GM18517 (cell line): Measurements from ENCODE around the gene SACM1L.
"Not testable (repeated sequence)": the region's sequence is repeated elsewhere in the genome, so short reads cannot be mapped to it uniquely, and the experiment has no call there.

Source experiments
- ATAC-seq: cut with Tn5 transposase; IDR thresholded peaks from one replicate; pipeline ENCODE4 v1.9.1; 2021; ENCODE audit warnings: mild to moderate bottlenecking, moderate library complexity; ENCODE audit not compliant: unreplicated experiment

The SACM1L gene

DNA sequence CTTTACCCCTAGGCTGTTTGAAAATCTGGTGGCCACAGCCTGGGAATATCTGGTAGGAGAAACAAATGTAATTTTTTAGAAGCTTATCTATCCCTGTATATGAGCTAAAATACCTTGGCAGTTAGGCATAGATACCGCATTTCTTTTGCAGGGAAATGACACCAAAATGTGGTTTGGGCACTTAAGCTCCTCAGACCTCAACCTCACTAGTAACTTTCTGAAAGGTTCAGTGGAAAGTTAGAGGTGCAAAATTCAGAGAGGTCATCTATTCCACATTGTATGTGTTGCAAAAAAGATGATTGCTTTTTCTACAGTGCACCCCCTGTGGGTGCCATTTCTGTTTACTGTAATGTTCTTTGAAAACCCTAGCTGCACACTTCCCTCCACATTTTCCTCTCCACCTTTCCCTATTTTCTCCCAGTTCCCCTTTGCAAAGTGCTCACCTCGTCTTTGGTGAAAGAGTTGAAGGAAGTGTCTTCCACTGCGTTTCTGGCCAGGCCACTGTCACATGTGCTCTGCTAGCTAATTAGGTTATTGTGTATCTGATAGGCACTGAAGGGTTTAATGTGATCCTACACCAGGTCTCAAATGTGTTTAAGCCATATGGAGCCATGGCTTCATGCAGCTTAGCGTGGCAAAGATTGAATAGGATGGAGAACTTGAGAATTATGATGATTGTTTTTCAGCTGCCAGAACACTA lies 1.3 kb downstream of the SACM1L start:
- ATAC-seq = no peak

DNA sequence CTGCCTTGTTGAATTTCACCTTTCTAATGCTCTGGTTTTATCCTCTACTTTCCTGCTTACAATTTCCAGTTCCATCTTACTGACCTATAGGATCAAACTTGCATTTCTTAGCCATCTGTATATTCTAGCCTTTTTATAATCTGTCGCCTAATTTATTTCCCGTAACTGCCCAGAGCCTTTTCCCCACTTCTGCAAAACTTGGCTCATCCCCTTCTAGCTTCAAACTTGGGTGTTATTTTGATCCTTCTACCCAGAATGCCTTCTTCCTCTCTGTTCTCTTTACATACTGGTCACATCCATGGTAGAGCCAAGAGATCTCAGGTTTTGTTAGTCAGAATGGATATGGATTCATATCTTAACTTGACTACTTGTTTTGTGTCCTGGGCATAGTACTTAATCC lies 2.6 kb downstream of the SACM1L start:
- no peak for ATAC-seq

DNA sequence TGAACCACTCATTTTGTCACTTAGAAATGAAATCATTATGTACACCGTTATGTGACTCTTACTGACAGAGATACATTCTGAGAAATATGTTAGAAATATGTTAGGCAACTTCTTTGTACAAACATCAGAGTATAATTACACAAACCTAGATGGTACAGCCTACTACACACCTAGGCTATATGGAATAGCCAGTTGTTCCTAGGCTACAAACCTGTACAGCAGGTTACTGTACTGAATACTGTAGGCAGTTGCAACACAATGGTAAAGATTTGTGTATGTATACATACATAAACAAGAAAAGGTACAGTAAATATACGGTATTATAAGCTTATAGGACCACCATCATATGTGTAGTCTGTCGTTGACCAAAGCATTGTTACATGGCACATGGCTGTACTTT lies 3.7 kb downstream of the SACM1L start:
- ATAC-seq = no peak

DNA sequence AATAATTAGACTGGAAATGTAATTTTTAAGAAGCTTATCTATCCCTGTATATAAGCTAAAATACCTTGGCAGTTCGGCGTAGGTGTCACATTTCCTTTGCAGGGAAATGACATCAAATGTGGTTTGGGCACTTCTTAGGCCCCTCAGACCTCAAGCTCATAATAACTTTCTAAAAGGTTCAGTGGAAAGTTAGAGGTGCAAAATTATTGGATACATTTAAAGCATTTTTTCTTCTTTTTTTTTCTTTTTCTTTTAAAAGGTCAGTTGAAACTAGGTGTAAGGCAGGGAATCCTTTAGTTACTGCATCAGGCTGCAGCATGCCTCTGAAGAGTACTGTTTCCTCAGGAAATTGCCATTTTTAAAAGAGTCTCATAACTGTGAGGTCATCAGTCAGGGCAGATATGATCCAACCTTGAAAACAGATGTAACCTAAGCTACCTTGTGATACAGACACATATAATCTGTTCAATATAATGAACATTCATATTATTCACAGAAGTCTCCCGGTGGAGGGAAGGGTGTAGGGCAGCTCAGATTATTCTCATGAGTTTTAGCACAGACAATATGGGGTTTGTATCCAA lies 4.8 kb downstream of the SACM1L start:
- ATAC-seq = no peak

DNA sequence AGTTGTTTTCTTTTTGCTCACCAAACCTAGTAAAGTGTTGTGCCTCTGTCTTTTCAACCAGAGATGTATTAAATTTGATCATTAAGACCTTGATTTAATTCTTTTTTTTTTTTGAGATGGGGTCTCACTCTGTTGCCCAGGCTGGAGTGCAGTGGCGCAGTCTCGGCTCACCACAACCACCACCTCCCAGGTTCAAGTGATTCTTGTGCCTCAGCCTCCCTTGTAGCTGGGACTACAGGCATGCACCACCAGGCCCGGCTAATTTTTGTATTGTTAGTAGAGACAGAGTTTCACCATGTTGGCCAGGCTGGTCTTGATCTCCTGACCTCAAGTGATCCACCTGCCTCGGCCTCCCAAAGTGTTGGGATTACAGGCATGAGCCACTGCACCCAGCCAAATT lies 6.0 kb downstream of the SACM1L start:
- not testable (repeated sequence) for ATAC-seq

DNA sequence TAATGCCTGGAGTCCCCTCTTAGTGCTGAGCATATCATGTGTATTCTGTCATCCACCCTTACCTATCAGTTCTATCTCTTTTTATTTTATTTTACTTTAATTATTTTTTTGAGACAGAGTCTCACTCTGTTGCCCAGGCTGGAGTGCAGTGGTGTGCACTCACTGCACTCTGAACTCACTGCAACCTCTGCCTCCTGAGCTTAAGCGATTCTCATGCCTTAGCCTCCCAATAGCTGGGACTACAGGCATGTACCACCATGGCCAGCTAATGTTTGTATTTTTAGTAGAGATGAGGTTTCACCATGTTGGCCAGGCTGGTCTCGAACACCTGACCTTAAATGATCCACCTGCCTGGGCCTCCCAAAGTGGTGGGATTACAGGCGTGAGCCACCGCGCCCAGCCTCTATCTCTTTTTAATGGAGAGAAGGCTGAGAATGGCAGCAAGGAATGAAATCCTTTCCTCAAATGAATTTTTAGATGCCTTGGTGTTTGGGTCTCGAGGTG lies 11.4 kb downstream of the SACM1L start:
- ATAC-seq = no peak

DNA sequence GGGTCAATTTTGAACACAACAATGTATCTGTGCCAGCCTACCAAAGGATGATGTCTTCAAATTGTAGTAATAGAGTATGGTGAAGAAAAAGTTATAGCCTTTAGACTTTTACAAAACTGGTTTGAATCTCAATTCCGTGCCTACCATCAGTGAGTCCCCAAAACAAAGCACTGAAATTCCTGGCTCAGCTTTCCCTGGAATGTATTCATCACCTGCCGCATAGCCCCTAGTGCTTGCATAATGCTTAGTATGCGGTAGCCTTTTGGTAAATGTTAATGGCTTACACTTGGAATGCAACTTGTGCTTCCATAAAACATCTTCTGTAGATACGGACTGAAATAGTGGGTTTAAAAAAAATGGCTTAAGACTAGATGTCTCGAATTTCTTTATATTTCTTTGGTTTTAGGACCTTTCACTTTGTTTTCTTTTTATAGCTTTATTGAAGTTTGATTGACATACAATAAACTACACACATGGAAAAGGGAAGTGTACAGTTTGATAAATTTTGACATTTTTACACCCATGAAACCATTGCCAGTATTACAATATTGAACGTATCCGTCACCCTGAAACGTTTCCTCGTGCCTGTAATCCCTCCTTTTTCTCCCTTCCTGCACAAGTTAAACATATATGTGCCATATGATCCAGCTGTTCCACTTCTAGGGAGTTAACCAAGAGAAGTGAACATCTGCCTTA lies 12.1 kb downstream of the SACM1L start:
- ATAC-seq = no peak

DNA sequence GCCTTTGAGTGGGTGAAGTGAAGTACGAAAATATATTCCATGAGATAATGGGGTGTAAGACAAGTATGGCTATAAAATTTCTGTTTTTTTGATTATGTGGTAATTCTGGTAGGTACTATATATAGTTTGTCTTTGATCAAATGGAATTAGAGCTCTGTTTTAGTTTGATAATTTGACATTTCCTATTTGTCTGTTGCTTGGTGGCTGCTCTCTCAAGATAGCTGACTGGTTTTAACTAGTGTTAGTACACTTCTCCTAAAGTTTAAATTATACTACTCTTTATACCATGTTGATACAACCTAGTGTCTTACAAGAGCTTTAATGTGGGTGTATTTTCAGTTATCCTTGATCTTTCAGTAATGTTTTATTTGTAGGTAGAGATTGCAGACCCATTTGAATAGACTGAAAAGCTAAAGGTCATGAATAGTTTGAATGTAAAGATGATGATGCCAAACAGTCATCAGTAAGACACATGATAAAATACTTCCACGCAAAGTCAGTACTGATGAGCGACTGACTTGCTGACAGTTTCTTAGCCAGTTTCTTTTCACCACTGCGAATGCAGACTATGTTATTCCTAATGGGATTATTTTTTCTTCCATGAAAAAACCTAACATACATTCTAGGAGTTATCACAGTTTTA lies 15.2 kb downstream of the SACM1L start:
- ATAC-seq = no peak

DNA sequence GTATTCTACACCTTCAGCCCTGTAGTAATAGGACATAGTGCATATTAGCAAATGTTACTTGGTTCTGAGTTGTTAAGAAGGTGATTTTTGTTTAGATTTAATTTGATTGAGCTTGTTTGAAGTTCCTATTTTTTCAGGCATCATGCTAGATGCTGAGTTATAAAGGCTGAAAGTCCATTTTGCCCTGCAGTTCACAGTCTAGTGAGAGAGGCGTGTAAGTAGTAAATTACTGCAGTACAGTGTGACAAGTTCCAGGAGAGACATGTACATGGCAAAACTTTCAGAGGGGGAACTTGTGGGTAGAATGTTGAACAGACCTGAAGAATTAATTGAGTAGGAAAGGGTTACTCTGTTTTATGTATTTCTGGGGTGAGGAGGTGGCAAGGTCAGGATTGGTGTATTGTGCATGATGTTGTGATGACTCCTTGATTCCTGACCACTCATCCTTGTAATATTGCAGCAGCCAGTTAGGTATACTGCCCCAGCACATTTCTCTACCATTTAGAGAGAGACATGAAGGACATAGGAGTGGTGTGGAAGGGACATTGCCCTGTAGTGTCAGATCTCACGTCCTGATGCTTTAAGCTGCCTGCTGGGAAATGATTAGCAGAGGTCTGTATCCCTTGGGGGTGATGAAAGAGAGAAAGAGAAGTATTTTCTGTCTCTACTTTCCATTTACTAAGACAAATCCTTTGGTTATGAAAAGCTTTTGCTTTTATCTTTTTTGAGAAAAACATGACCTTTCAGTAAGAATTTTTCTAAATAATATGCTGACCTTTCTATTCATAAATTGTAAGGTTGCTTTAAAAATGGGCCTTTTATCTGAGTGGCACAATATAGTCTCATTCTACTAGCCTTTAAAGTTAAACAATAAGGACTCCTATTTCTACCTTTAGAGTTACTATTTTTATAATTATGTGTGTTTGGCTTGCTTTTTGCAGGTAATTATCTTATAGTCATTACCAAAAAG lies 16.9 kb downstream of the SACM1L start:
- ATAC-seq = no peak

DNA sequence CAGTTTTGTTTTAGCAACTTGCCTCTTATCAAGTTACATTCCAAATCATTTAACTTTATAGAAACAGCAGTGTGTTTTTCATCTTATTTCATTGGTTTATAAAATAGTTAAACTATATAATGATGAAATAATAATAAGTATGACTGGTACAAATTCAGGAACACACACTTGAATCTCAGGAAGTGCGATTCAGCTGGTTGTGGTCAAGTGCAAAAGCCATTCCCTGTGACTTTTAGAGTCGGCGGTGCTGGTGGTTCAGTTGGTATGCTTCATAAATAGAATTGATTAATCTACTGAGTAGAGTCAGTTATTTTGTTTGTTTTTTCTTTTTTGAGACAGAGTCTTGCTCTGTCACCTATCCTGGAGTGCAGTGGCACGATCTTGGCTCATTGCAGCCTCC lies 22.7 kb downstream of the SACM1L start:
- ATAC-seq = no peak

DNA sequence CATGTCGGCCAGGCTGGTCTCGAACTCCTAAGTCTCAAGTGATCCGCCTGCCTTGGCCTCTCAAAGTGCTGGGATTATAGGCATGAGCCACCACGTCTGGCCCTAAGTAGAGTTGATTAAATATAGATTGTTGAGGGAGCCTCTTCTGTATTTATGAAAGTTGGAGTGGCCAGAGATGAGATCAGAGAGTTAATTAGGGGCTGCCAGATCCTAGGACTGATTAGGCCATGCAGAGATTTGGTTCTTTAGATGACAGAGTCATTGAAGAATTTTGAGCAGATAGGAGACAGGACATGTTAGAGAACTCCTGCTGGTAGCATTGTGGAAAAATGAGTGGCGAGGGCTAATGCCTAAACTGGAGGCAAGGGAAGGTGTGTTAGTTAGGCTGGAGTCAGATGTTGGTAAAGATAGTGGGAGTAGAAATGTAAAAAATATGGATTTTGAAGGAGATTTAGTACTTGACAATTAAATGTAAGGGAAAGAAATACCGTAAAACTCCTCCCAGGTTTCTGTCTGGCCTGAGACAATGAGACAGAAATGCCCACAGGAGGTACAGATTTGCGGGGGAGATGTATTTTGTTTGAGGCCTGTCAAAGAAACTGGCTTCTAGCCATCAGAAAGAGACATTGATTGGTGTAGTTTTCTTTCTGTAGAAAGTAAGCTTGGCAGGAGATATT lies 23.4 kb downstream of the SACM1L start:
- ATAC-seq = no peak

DNA sequence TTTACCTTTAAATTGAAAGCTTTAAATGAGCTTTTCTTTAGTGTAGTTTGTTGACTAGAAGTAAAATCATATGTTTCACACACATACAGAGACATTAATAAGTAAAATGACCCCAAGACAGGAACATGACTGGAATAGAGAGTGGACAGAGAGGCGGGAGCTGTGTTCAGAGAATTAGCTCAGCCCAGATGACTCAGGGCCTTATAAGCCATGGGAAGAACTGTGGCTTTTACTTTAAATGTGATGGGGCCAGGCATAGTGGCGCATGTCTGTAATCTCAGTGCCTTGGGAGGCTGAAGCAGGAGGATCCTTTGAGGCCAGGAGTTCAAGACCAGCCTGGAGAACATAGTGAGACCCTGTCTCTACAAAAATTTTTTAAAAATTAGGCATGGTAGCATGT lies 26.7 kb downstream of the SACM1L start:
- no peak for ATAC-seq

DNA sequence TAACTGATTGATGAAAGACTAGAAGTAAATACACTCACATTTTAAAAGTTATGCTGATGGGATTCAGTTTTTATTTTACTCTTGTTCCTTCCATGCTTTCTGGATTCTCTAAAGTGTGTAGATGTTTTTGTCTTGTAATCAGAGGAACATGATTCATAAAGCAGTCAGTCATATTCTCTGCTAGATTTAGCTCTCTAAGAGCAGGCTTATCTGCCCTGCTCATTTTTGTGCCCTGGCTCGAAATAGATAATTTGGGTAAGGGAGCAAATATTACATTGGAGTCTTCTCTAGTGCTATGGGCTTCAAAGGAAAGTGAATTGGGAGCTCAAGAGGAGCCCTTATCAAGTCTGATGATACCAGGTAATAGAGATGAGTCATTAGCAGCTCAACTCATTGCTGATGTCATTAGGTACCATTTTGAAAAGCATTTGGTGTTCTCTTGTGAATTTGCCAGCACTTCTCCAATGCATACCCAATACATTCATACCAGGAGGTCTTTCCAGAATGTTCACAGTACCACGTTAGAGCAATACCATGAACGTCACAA lies 27.7 kb downstream of the SACM1L start:
- no peak for ATAC-seq

DNA sequence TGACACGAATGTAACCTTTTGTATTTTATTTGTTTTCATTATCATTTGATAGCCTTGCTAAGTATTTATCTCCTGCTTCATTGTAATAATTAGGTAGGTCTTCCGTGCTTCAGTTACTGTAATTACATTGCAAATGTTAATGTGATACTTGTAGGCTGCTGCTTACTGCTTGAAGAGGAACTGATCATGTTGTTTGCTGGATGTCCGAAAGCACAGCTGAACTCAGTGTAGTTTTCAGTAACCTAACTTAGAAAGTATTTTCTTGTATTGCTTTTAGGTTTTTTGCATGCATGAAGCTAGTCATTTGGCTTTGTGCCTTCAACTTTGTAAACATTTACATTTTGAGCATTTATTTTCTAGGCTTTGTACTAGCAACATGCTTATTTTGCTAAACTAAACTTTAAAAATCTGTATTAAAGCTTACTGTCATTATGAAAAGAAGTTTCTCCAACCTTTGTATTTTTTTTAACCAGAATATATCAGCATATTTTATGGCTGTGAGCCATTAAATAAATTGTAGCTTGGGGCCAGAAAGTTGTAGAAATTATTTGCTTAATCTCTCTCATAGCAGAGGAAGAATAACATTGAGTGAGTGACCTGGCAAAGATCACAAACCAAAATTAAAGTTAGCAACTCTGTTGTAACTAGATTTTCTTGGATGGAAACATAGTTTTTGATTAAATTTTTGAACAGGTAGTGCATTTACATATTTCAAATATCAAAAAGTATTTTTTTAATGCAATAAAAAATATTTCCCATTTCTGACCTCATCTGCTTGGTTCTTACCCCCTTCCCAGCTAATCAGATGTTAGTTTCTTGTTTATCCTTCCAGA lies 30.7 kb downstream of the SACM1L start:
- ATAC-seq = no peak

DNA sequence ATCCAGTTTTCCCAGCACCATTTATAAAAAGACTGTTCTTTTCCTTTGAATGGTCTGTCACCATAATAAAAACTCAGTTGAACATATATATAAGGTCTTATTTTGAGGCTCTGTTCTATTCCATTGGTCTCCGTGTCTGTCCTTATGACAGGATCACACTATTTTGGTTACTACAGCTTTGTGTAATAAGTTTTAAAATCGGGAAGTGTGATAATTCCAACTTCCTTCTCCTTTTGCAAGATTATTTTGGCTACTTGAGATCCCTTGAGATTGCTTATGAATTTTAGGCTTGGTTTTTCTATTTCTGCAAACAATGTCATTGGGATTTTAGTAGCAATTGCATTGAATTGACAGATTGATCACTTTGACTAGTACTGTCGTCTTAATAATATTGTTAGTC lies 35.7 kb downstream of the SACM1L start:
- no peak for ATAC-seq

DNA sequence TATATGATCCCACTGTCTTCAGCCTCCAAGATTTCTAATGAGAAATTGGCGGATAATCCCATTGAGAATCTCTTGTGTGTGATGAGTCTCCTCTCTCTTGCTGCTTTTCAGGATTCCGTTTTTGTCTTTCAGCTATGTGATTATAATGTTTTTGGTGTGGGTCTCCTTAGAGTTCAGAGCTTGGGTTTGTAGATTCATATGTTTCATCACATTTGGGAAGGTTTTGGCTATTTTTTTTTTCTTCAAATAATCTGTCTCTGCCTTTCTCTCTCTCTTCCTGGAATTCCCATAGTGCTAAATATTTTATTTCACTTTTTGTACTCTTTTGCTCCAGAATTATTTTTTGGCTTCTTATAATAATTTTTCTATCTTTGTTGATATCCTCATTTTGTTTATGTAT lies 40.4 kb downstream of the SACM1L start:
- no peak for ATAC-seq

DNA sequence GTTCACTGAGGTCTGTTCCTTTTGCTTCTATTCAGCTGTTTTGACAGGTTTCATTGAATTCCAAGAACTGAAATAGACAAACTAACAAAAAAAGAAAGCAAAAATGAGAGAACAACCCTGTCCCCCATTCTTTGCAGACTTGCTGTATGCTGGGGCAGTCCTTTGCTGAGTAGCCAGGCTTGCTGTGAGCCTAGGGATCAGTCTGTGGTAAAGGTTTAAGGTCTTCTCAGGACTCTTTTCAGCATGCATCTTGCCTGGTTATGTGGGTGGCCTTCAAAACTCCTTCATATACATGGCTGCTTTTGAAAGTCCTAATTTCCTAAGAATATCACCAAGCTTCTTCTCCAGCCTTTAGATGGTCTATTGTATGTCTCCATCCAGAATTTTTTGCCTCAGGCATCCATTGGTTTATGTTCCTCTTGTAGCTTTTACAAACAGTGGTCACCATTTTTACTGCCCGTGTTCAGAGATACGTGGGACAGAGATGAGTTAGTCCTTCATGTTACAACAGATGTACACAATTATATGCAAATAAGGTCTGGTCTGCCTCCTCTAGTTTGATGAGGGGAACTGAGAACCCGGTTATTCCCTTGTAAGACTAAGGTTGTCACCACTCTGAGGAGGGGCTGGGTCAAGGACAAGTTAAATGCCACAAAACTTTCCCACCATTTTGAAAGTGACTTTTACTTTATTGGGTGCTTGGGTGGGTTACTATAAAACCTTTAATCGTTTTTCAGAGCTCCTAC lies 41.4 kb downstream of the SACM1L start:
- no peak for ATAC-seq

DNA sequence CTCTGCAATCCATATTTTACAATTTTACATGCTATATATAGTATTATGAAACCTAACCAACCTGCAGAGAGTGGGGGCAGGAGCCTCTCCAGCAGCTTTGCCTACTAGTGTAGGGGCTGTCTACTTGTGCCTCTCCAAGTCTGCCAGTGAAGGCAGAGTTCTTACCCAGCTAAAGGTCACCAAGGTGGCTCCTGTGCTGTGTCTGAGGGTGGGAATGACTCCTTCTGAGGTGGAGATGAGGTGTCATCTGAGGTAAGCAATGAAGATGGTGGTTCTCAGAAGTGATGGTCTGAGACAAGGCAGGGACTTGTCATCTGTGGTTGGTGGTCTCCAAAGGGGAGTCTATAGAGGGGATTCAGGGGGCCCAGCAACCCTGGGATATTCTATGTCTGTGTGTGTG lies 47.5 kb downstream of the SACM1L start:
- no peak for ATAC-seq
